Left ventricle myocardium inferior (tissue), 1 donor: ENCODE data around the gene SAA4. TPM values are rescaled to one million over a fixed set of nuclear protein-coding genes. Genes with fewer than 3 reads are reported as not detected.
"Not testable (repeated sequence)": the region's sequence is repeated elsewhere in the genome, so short reads cannot be mapped to it uniquely, and the experiment has no call there.

Experiments
- DNase-seq: peaks from one replicate; pipeline ENCODE4 v3.0.0-alpha.2; 2020
- H3K27ac ChIP-seq: fragments of 200-600 bp; replicated peaks from 2 replicates; pipeline ENCODE4 v1.8.0; 2021
- H3K27me3 ChIP-seq: fragments of 200-600 bp; 2 replicates; pipeline ENCODE4 v1.8.0; 2021; ENCODE audit warnings: low read depth
- H3K36me3 ChIP-seq: fragments of 200-600 bp; 2 replicates; pipeline ENCODE4 v1.8.0; 2021
- H3K4me1 ChIP-seq: fragments of 200-600 bp; 2 replicates; pipeline ENCODE4 v1.8.0; 2021
- H3K4me3 ChIP-seq: fragments of 200-600 bp; 2 replicates; pipeline ENCODE4 v1.8.0; 2021; ENCODE audit warnings: mild to moderate bottlenecking, moderate library complexity
- H3K9me3 ChIP-seq: fragments of 200-600 bp; replicated peaks from 2 replicates; pipeline ENCODE4 v1.8.0; 2021
- intact Hi-C: fragments of 100-400 bp; cut with micrococcal nuclease; formaldehyde crosslinking; loops from one replicate; pipeline ENCODE4 v1.11.0; 2022
- total RNA-seq: library from RNA; stranded (reverse); fragmentation: NEBNext Ultra II Directional; extraction: Animal tissue kit (Norgen Biotek cat#: 25700); gene quantifications from one replicate; pipeline ENCODE4 v1.2.1, GENCODE V29; 2021
- TF ChIP-seq, protein P1 (sequence below): fragments of 200-600 bp; IDR thresholded peaks from 2 replicates; pipeline ENCODE4 v1.8.0; 2021; ENCODE audit warnings: antibody characterized with exemption, mild to moderate bottlenecking, borderline replicate concordance
- donor health status: DM: no; HTN: yes; CAD: no; lungs with severe emphysema.

SAA4 gene
- total RNA-seq, 1 donor from 2014 or later, result not detected

DNA sequence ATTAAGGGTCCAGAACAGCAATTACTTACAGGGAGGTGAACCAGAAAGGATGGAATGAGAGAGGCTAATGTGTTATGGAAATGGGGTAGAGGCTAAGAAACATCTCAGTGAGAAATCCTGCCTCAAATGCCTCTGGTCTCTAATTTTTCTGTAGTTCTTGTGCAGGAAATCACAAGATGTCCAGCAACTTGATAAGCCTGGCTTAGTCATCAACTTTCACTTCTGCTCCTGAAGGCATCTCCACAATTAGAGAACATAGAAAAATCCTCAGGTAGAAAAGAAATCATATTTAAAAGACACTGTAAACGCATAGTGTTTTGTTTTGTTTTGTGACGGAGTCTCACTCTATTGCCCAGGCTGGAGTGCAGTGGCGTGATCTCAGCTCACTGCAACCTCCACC is 45.2 kb downstream of the SAA4 start:
- Histone ChIP-seq H3K27ac (no peak overlapping the region), H3K9me3 (no peaks in the 10 kb centered on the region), H3K4me1 (no peaks in the 10 kb centered on the region)

GRCh38 chr11:18189476-18190245 is 46.9 kb downstream of the SAA4 start:
- H3K36me3 ChIP-seq, H3K4me3 ChIP-seq, H3K4me1 ChIP-seq, intact Hi-C loops, H3K27ac ChIP-seq, H3K9me3 ChIP-seq, DNase-seq: not testable (repeated sequence)
- H3K27me3 ChIP-seq, result peaks cover 75% of the 10 kb centered on the region

More for the DNA sequence above, 45.2 kb downstream of the SAA4 start:
- H3K4me3 ChIP-seq, result no peak overlapping the region
- DNase-seq, result no peak
- intact Hi-C loops, result no loop called here
- H3K27me3 ChIP-seq, result peaks cover 59% of the 10 kb centered on the region
- TF ChIP-seq, protein P1, sequence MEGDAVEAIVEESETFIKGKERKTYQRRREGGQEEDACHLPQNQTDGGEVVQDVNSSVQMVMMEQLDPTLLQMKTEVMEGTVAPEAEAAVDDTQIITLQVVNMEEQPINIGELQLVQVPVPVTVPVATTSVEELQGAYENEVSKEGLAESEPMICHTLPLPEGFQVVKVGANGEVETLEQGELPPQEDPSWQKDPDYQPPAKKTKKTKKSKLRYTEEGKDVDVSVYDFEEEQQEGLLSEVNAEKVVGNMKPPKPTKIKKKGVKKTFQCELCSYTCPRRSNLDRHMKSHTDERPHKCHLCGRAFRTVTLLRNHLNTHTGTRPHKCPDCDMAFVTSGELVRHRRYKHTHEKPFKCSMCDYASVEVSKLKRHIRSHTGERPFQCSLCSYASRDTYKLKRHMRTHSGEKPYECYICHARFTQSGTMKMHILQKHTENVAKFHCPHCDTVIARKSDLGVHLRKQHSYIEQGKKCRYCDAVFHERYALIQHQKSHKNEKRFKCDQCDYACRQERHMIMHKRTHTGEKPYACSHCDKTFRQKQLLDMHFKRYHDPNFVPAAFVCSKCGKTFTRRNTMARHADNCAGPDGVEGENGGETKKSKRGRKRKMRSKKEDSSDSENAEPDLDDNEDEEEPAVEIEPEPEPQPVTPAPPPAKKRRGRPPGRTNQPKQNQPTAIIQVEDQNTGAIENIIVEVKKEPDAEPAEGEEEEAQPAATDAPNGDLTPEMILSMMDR, result no peak
- no peaks in the 10 kb centered on the region for H3K36me3 ChIP-seq

GRCh38 chr11:18188796-18189195 is 47.8 kb downstream of the SAA4 start:
- no peaks in the 10 kb centered on the region for H3K9me3 ChIP-seq
- no peaks in the 10 kb centered on the region for H3K4me1 ChIP-seq
- no peak overlapping the region for H3K4me3 ChIP-seq
- H3K27me3 ChIP-seq, result peaks cover 82% of the 10 kb centered on the region
- TF ChIP-seq, protein P1, result no peak
- DNase-seq, result no peak
- H3K36me3 ChIP-seq, result no peaks in the 10 kb centered on the region
- no peak overlapping the region for H3K27ac ChIP-seq
- intact Hi-C loops, result no loop called here

Other genes with a start within 250 kb of the SAA4 start
- 13.1 TPM for gene SERGEF, start 223.8 kb downstream of the SAA4 start, total RNA-seq
- gene TPH1, start 190.5 kb downstream of the SAA4 start, total RNA-seq, result not detected
- 6.8 TPM for gene SAAL1, start 130.7 kb downstream of the SAA4 start, total RNA-seq
- not detected for gene MRGPRX3, start 104.2 kb downstream of the SAA4 start, total RNA-seq
- gene MRGPRX4, start 64.0 kb downstream of the SAA4 start, total RNA-seq, result not detected
- 0.60 TPM for gene SAA2, start 11.9 kb upstream of the SAA4 start, total RNA-seq
- not detected for gene SAA1, start 29.5 kb upstream of the SAA4 start, total RNA-seq
- gene HPS5, start 85.3 kb upstream of the SAA4 start, total RNA-seq, result 11.5 TPM
- 24.3 TPM for gene GTF2H1, start 85.8 kb upstream of the SAA4 start, total RNA-seq
- 332 TPM for gene LDHA, start 157.8 kb upstream of the SAA4 start, total RNA-seq
- not detected for gene LDHC, start 175.5 kb upstream of the SAA4 start, total RNA-seq
- gene LDHAL6A, start 219.1 kb upstream of the SAA4 start, total RNA-seq, result not detected